Psoas muscle (tissue), 8 donors: ENCODE results near the gene CAD. TPM values are rescaled to one million over a fixed set of nuclear protein-coding genes. Genes with fewer than 3 reads are reported as not detected.

ENCODE experiments used
- ATAC-seq, 4 donors: fragments of 200-7000 bp; cut with Tn5 transposase; one replicate each; pipeline ENCODE4 v1.9.1; 2020; ENCODE audit warnings: moderate library complexity in 3 of 4, mild to moderate bottlenecking in 2 of 4
- DNase-seq, 2 donors: peaks; one replicate each; pipeline ENCODE4 v3.0.0-alpha.2; 2020
- H3K27ac ChIP-seq: fragments of 200-600 bp; one replicate; pipeline ENCODE4 v1.8.0; 2022
- H3K27me3 ChIP-seq, 3 donors: fragments of 200-600 bp in 1 of 3; one replicate each; pipeline versions ENCODE4 v1.6.1 to v1.8.0; 2013 to 2022; ENCODE audit warnings: low read length in 2 of 3, mild to moderate bottlenecking in 2 of 3, moderate library complexity in 1 of 3; ENCODE audit not compliant: insufficient read depth in 3 of 3
- H3K36me3 ChIP-seq, 2 donors: fragments of 200-600 bp in 1 of 2; one replicate each; pipeline versions ENCODE4 v1.6.1 to v1.8.0; 2013 to 2022; ENCODE audit warnings: low read depth in 1 of 2, mild to moderate bottlenecking in 1 of 2, moderate library complexity in 1 of 2; ENCODE audit not compliant: insufficient read depth in 1 of 2
- H3K4me1 ChIP-seq: fragments of 200-600 bp; one replicate; pipeline ENCODE4 v1.8.0; 2022
- H3K4me3 ChIP-seq: fragments of 200-600 bp; one replicate; pipeline ENCODE4 v1.8.0; 2022; ENCODE audit warnings: mild to moderate bottlenecking
- H3K9me3 ChIP-seq: fragments of 200-600 bp; one replicate; pipeline ENCODE4 v1.8.0; 2022
- CTCF ChIP-seq: fragments of 200-600 bp; IDR thresholded peaks from one replicate; pipeline ENCODE4 v1.8.0; 2022; ENCODE audit warnings: antibody characterized with exemption
- WGBS, 3 donors: extraction: QIAGEN DNeasy Blood & Tissue Kit; methylation state at CpG; one replicate each; pipeline versions ENCODE4 v1.1.6 to v1.1.7; 2013; 5-methylcytosine and 5-hydroxymethylcytosine counted together
- intact Hi-C, 2 donors: fragments of 100-400 bp; cut with DNase I; formaldehyde crosslinking; loops; one replicate each; pipeline versions ENCODE4 v1.11.0 to v1.14.2; 2022
- long read RNA-seq, 2 donors: library from polyadenylated mRNA; unstranded; transcript quantifications; one replicate each; pipeline ENCODE4 v2.0.0, GENCODE V29; 2021
- polyA plus RNA-seq, 3 donors: library from polyadenylated mRNA; stranded (reverse); fragments of 200-250 nt; gene quantifications; one replicate each; pipeline ENCODE4 v1.2.3, GENCODE V29; 2013
- total RNA-seq, 4 donors: library from RNA; stranded (reverse); fragmentation: NEBNext Ultra II Directional in 2 of 4; extraction: Animal tissue kit (Norgen Biotek cat#: 25700) in 2 of 4; gene quantifications; one replicate each; pipeline versions ENCODE4 v1.2.1 to v1.2.4, GENCODE V29; 2021 to 2023
- donor health status: healthy with polysubstance abuse.
- donor health status: DM: no; HTN: no; CAD: no; lungs with moderate emphysema.
- donor health status: Bipolar disorder and iron deficiency.
- donor health status: healthy.
- donor health status: DM: yes; HTN: yes; CAD: no.
- donor health status: DM: no; HTN: no; CAD: no.
- donor health status: DM: no; HTN: no; CAD: no.
- donor health status: DM: yes; HTN: yes; CAD: no.

CAD gene
- total RNA-seq (1 to 10 TPM; 7.8 to 8.6 (median 8.2) TPM), polyA plus RNA-seq (10 to 100 TPM in 1 of 3 donors, 1 to 10 TPM in 2; 5.9 to 13.6 (median 7.3) TPM)
- long read RNA-seq, donor 1, partial matches to known transcripts, result 1 of 2 reads
- long read RNA-seq, donor 1, other reads (novel, unspliced or antisense), result 1 of 2 reads
- long read RNA-seq, donor 2, partial matches to known transcripts, result 3 of 3 reads
- long read RNA-seq, donor 2, other reads (novel, unspliced or antisense), result 0 of 3 reads

DNA sequence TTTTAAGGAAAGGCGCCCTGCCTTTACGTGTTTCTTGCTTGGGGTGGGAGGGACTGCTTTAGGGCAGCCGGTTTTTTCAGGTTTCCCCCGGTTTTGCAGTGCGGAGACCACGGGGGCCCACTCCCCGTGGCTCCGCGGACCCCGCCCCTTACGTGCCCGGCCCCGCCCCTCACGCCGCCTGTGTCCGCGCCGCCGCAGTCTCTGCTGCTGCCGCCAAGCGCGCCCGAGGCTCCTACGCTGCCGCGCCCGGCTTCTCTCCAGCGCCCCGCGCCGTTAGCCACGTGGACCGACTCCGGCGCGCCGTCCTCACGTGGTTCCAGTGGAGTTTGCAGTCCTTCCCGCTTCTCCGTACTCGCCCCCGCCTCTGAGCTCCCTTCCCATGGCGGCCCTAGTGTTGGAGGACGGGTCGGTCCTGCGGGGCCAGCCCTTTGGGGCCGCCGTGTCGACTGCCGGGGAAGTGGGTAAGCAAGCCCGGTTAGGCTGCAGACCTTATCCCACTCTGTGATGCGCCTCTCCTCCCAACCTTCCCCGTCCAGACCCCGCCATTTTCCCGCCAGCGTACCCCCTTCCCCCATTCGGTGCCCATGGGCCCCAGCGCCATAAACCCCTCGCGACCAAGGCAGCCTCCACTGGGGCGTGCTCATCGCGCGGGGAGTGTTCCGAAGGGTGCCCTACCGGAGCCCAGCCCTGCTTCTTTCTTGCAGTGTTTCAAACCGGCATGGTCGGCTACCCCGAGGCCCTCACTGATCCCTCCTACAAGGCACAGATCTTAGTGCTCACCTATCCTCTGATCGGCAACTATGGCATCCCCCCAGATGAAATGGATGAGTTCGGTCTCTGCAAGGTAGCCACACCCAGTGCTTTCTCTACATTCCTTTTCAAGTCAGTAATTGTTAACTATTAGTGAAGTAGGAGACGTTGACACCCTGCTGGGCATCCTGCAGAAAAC lies at the start of gene CAD:
Gene CAD, plus strand, starts transcription at position 197 of the 949 bp plus-strand sequence. Its CDS starts 183 bp downstream, at position 380.
- H3K9me3 ChIP-seq, result no peaks in the 10 kb centered on the region
- DNase-seq, result peak; percentile 88 to 90
- H3K4me1 ChIP-seq, result peaks cover 22% of the 10 kb centered on the region
- intact Hi-C loops, result loop anchor here in 1 of 2 donors (5.0 kb wide), 1 partner anchor 60 kb away; the partner anchor contains the start of gene DNAJC5G
- H3K27ac ChIP-seq, result peak within 1 kb of the TSS; percentile 77
- WGBS, 3 donors, result 4 to 11% (median 8%) methylated on average over 61 to 72 of the region's 72 CpGs
- no peaks in the 10 kb centered on the region for H3K27me3 ChIP-seq
- TF ChIP-seq CTCF, result peak; percentile 11
- peak within 1 kb of the TSS; percentile 80 for H3K4me3 ChIP-seq
- H3K36me3 ChIP-seq, result peaks cover 8 to 84% of the 10 kb centered on the region in 2 donors
- peak; percentile 82 to 91 (median 88) for ATAC-seq

- Histone ChIP-seq H3K27me3 (peaks cover 0 to 9% (median 0%) of the 10 kb centered on the region in 3 donors), H3K4me1 (no peaks in the 10 kb centered on the region), H3K27ac (no peak overlapping the region), H3K4me3 (no peak overlapping the region), H3K9me3 (no peaks in the 10 kb centered on the region), H3K36me3 (no peaks in the 10 kb centered on the region)
- TF ChIP-seq CTCF, result no peak
- intact Hi-C loops, result no loop called here
- WGBS, 3 donors, result 78 to 86% (median 85%) methylated on average over 6 of the region's 6 CpGs
- ATAC-seq, result peak in 3 of 4 donors; percentile 39 to 78 (median 66)
- DNase-seq, result no peak
Measured at GRCh38 chr2:27170581-27171337, 46.4 kb upstream of the CAD start.

GRCh38 chr2:27171351-27171848 lies 45.8 kb upstream of the CAD start:
- ATAC-seq (no peak), DNase-seq (no peak)
- no peaks in the 10 kb centered on the region for H3K9me3 ChIP-seq
- H3K36me3 ChIP-seq, result no peaks in the 10 kb centered on the region
- H3K4me3 ChIP-seq, result no peak overlapping the region
- 76 to 79% (median 77%) methylated on average over 8 of the region's 8 CpGs for WGBS, 3 donors
- H3K27ac ChIP-seq, result no peak overlapping the region
- H3K4me1 ChIP-seq, result no peaks in the 10 kb centered on the region
- no peak for TF ChIP-seq CTCF
- H3K27me3 ChIP-seq, result peaks cover 0 to 9% (median 0%) of the 10 kb centered on the region in 3 donors
- intact Hi-C loops, result no loop called here

DNA sequence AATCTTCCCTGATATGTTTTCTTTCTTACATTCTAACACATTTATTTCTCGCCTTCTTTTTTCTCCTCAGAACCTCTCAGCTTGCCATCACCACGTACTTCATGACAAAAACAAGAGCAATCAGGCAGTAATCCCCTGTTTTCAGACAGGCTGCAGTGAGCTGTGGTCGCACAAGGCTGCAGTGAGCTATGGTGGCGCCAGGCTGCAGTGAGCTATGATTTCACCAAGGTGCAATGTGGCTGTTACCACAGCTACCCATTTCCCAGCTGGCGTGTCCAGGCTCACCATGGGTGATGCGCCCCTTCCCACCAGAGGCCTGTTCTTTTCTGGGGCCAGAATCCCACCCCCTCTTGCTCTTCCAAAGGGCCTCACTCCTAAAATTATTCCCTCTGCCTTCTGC lies 42.5 kb upstream of the CAD start:
- WGBS, 3 donors, result 68 to 71% (median 68%) methylated on average over 6 of the region's 6 CpGs
- no peaks in the 10 kb centered on the region for H3K9me3 ChIP-seq
- DNase-seq, result no peak
- intact Hi-C loops, result loop anchor here in 1 of 2 donors (5.0 kb wide), 1 partner anchor 32 kb away; no protein-coding TSS in a partner anchor
- H3K4me1 ChIP-seq, result no peaks in the 10 kb centered on the region
- H3K27ac ChIP-seq, result no peak overlapping the region
- no peaks in the 10 kb centered on the region for H3K36me3 ChIP-seq
- TF ChIP-seq CTCF, result no peak
- peaks cover 0 to 12% (median 0%) of the 10 kb centered on the region in 3 donors for H3K27me3 ChIP-seq
- no peak for ATAC-seq
- no peak overlapping the region for H3K4me3 ChIP-seq
